Parathyroid adenoma (tissue), 2 donors: ENCODE results near the gene FBXO21.

Experiments
- H2AFZ ChIP-seq: fragments of 300-600 bp; sonication (generic); one replicate; pipeline ENCODE4 v1.7.0; 2017; ENCODE audit warnings: antibody characterized with exemption, mild to moderate bottlenecking
- H3K27ac ChIP-seq: fragments of 300-600 bp; sonication (generic); one replicate; pipeline ENCODE4 v1.7.0; 2017
- H3K27me3 ChIP-seq: fragments of 300-600 bp; sonication (generic); one replicate; pipeline ENCODE4 v1.7.0; 2017; ENCODE audit warnings: low read length; ENCODE audit not compliant: control insufficient read depth, insufficient read depth
- H3K36me3 ChIP-seq: fragments of 300-600 bp; sonication (generic); one replicate; pipeline ENCODE4 v1.7.0; 2017; ENCODE audit warnings: low read length; ENCODE audit not compliant: control insufficient read depth, insufficient read depth
- H3K4me1 ChIP-seq: fragments of 300-600 bp; sonication (generic); one replicate; pipeline ENCODE4 v1.7.0; 2017; ENCODE audit warnings: control low read depth
- H3K4me2 ChIP-seq: fragments of 300-600 bp; sonication (generic); one replicate; pipeline ENCODE4 v1.7.0; 2017; ENCODE audit warnings: low read length
- H3K4me3 ChIP-seq: fragments of 300-600 bp; sonication (generic); one replicate; pipeline ENCODE4 v1.7.0; 2017; ENCODE audit warnings: low read depth, low read length
- H3K79me2 ChIP-seq: fragments of 300-600 bp; sonication (generic); one replicate; pipeline ENCODE4 v1.7.0; 2017; ENCODE audit warnings: control low read depth
- H3K9ac ChIP-seq: fragments of 300-600 bp; sonication (generic); one replicate; pipeline ENCODE4 v1.7.0; 2017; ENCODE audit warnings: mild to moderate bottlenecking
- H3K9me3 ChIP-seq: fragments of 300-600 bp; sonication (generic); one replicate; pipeline ENCODE4 v1.7.0; 2017; ENCODE audit warnings: low read length; ENCODE audit not compliant: control insufficient read depth
- TF ChIP-seq, protein P1 (sequence below): fragments of 300-600 bp; sonication (generic); IDR thresholded peaks from one replicate; pipeline ENCODE4 v1.7.0; 2017; ENCODE audit warnings: antibody characterized with exemption, mild to moderate bottlenecking
- donor health status: primary hyperparathyroidism.

Gene FBXO21

DNA sequence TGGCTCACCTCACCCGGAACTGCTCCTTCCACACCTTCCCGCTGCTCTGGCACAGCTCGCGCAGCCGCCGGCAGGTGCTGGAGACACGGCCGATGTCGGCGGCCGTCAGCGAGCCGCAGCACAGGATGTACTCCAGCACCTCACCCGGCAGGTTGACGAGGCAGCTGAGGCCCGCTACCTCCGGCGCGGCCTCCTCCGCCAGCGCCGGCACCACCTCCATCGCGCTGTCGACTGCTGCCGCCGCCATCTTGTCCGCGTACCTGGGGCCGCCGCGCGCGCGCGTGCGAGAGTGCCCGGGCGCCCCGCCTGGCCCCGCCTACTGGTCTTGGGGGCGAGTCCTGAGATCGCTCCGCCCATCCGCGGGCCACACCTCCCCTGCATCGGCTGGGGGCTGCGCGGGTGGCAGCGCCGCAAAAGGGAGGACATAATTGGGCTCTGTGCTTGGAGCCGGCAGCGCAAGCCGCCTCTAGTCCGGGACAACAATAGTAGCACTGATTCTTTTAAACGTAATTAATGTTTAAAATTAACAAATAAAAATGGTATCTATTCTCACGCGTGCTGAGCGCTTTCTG lies at the start of gene FBXO21:
Gene FBXO21 (minus strand): TSS at position 261 of the 572 bp plus-strand sequence. CDS start 14 bp downstream, at position 247.
- no peaks in the 10 kb centered on the region for H3K27me3 ChIP-seq
- peaks cover 8% of the 10 kb centered on the region for H3K79me2 ChIP-seq
- peak within 1 kb of the TSS; percentile 40 for H3K27ac ChIP-seq
- H3K4me1 ChIP-seq: no peaks in the 10 kb centered on the region
- H3K36me3 ChIP-seq: no peaks in the 10 kb centered on the region
- H3K4me2 ChIP-seq: peak within 1 kb of the TSS; percentile 78
- H2AFZ ChIP-seq: peak within 1 kb of the TSS; percentile 93
- H3K9ac ChIP-seq: no peak within 1 kb of the TSS
- peak within 1 kb of the TSS; percentile 69 for H3K4me3 ChIP-seq
- H3K9me3 ChIP-seq: no peaks in the 10 kb centered on the region
- TF ChIP-seq, protein P1, sequence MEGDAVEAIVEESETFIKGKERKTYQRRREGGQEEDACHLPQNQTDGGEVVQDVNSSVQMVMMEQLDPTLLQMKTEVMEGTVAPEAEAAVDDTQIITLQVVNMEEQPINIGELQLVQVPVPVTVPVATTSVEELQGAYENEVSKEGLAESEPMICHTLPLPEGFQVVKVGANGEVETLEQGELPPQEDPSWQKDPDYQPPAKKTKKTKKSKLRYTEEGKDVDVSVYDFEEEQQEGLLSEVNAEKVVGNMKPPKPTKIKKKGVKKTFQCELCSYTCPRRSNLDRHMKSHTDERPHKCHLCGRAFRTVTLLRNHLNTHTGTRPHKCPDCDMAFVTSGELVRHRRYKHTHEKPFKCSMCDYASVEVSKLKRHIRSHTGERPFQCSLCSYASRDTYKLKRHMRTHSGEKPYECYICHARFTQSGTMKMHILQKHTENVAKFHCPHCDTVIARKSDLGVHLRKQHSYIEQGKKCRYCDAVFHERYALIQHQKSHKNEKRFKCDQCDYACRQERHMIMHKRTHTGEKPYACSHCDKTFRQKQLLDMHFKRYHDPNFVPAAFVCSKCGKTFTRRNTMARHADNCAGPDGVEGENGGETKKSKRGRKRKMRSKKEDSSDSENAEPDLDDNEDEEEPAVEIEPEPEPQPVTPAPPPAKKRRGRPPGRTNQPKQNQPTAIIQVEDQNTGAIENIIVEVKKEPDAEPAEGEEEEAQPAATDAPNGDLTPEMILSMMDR: no peak

- TF ChIP-seq, protein P1: peak; percentile 54
- Histone ChIP-seq H3K4me3 (no peak overlapping the region), H3K79me2 (no peaks in the 10 kb centered on the region), H2AFZ (no peak overlapping the region), H3K4me2 (no peak overlapping the region), H3K4me1 (no peaks in the 10 kb centered on the region), H3K27ac (no peak overlapping the region), H3K9ac (no peak overlapping the region), H3K9me3 (no peaks in the 10 kb centered on the region), H3K36me3 (no peaks in the 10 kb centered on the region), H3K27me3 (no peaks in the 10 kb centered on the region)
These were observed 46.3 kb upstream of the FBXO21 start for GRCh38 chr12:117236456-117237001.

GRCh38 chr12:117235261-117235660 lies 45.0 kb upstream of the FBXO21 start:
- H3K9me3 ChIP-seq: no peaks in the 10 kb centered on the region
- no peaks in the 10 kb centered on the region for H3K36me3 ChIP-seq
- H3K79me2 ChIP-seq: no peaks in the 10 kb centered on the region
- H3K9ac ChIP-seq: no peak overlapping the region
- no peak overlapping the region for H3K27ac ChIP-seq
- H3K4me1 ChIP-seq: no peaks in the 10 kb centered on the region
- no peak overlapping the region for H3K4me2 ChIP-seq
- no peak overlapping the region for H3K4me3 ChIP-seq
- H3K27me3 ChIP-seq: no peaks in the 10 kb centered on the region
- H2AFZ ChIP-seq: no peak overlapping the region
- TF ChIP-seq, protein P1: no peak

DNA sequence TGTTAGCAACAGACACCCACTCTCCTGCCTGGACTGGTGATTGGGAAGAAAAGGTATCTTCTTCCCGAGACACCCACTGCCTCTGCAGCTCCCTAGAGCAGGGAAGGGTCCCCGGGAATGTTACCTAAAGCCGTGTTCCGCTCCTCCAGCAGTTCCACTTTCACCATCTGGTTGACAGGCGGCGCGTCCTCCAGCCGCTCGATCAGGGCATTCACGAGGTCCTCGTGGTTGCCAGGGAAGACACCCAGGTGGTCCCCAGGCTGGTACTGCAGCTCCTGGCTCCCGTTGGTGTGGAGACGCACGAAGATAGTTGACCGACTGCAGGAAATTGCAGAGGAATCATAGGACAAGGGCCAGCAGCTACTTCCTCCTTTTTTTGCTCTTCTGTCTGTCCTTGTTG lies 44.2 kb upstream of the FBXO21 start:
- no peak overlapping the region for H3K4me2 ChIP-seq
- H3K9me3 ChIP-seq: no peaks in the 10 kb centered on the region
- no peak overlapping the region for H3K4me3 ChIP-seq
- H3K4me1 ChIP-seq: no peaks in the 10 kb centered on the region
- H3K36me3 ChIP-seq: no peaks in the 10 kb centered on the region
- no peaks in the 10 kb centered on the region for H3K79me2 ChIP-seq
- no peaks in the 10 kb centered on the region for H3K27me3 ChIP-seq
- H3K9ac ChIP-seq: no peak overlapping the region
- H2AFZ ChIP-seq: no peak overlapping the region
- TF ChIP-seq, protein P1: no peak
- no peak overlapping the region for H3K27ac ChIP-seq

DNA sequence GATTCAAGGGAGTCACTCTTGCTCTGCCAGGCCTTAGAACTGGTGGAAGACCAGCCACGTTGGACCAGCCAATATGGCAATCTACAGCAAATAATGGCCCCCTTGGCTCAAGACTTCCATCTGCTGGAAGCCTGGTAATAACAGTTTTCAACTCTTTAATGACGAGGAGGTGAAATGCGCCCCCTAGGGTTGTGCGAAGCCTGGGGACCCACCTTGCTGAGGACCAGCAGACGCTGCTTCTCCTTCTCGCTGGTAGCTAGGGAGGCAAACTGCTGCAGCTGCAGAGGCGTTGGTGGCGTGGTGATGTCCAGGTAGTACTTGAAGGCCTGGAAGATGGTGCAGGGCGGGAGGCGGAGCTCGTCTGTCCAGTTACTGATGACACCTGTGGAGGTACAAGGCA lies 41.5 kb upstream of the FBXO21 start:
- Histone ChIP-seq H2AFZ (no peak overlapping the region), H3K4me3 (no peak overlapping the region), H3K27ac (no peak overlapping the region), H3K79me2 (no peaks in the 10 kb centered on the region), H3K9ac (no peak overlapping the region), H3K36me3 (no peaks in the 10 kb centered on the region), H3K27me3 (no peaks in the 10 kb centered on the region), H3K4me1 (no peaks in the 10 kb centered on the region), H3K9me3 (no peaks in the 10 kb centered on the region), H3K4me2 (no peak overlapping the region)
- TF ChIP-seq, protein P1: no peak
